Activated CD4-positive, alpha-beta T cell treated with anti-CD3 and anti-CD28 coated beads for 36 hours (primary cell): ENCODE results near the gene RFT1. TPM values are rescaled to one million over a fixed set of nuclear protein-coding genes. Genes with fewer than 3 reads are reported as not detected.
A peak's percentile ranks its signal among the peaks of the same experiment; 100 is the strongest.

Source experiments
- ATAC-seq: fragments of 200-7000 bp; cut with Tn5 transposase; one replicate; pipeline ENCODE4 v1.10.0; 2021; ENCODE audit warnings: mild to moderate bottlenecking, moderate library complexity
- CTCF ChIA-PET: fragments of 350-600 bp; sonication (Branson Sonifier 250); formaldehyde crosslinking; loops from one replicate; lab custom pipeline; 2021; ENCODE audit warnings: antibody characterized with exemption; lab: Charles Lee
- POLR2A ChIA-PET: fragments of 350-600 bp; sonication (Branson Sonifier 250); formaldehyde crosslinking; loops from one replicate; lab custom pipeline; 2021; ENCODE audit warnings: antibody characterized with exemption, inconsistent platforms; lab: Charles Lee
- DNase-seq: peaks from one replicate; pipeline ENCODE4 v3.0.0-alpha.2; 2020
- H3K27ac Mint-ChIP-seq: one replicate; pipeline ENCODE4 v1.8.0; 2021; ENCODE audit warnings: mixed read lengths
- H3K27me3 Mint-ChIP-seq: one replicate; pipeline ENCODE4 v1.8.0; 2021; ENCODE audit warnings: mixed read lengths
- H3K36me3 Mint-ChIP-seq: one replicate; pipeline ENCODE4 v1.8.0; 2021; ENCODE audit warnings: low read depth, mixed read lengths
- H3K4me1 Mint-ChIP-seq: one replicate; pipeline ENCODE4 v1.8.0; 2021; ENCODE audit warnings: mixed read lengths
- H3K4me3 Mint-ChIP-seq: one replicate; pipeline ENCODE4 v1.8.0; 2021; ENCODE audit warnings: mild to moderate bottlenecking, moderate library complexity, mixed read lengths
- H3K9me3 Mint-ChIP-seq: one replicate; pipeline ENCODE4 v1.8.0; 2021; ENCODE audit warnings: low read depth, mixed read lengths
- intact Hi-C, 2 experiments: fragments of 100-400 bp; cut with DNase I in 1 of 2; cut with micrococcal nuclease in 1 of 2; formaldehyde crosslinking; loops; one replicate each; pipeline versions ENCODE4 v1.14.2 to v1.15.1; 2022 to 2024; cut with DNase I, micrococcal nuclease
- total RNA-seq, 2 experiments: library from RNA; stranded (reverse); gene quantifications; one replicate each; pipeline ENCODE4 v1.2.3, GENCODE V29; 2021

Gene RFT1
- total RNA-seq, 2 experiments from 2014 or later, result 39.8 to 49.0 TPM

- ChIA-PET POLR2A (interaction anchor here (0.6 kb wide), 1 partner anchor 25 kb away, joined by 4 read pairs; no protein-coding TSS in a partner anchor), CTCF (interaction anchor here (0.5 to 1.7 kb wide), 10 partner anchors 10 to 266 kb away, joined by 3 to 9 read pairs (median 3); no protein-coding TSS in a partner anchor)
- DNase-seq (peak; percentile 79), ATAC-seq (peak; percentile 96)
- intact Hi-C loops, result loop anchor here in 1 of 2 experiments (2.0 kb wide), 1 partner anchor 28 kb away; the partner anchor contains the start of gene RFT1
- Mint-ChIP-seq H3K36me3 (peaks cover 67% of the 10 kb centered on the region), H3K4me3 (peak overlapping the region; percentile 44), H3K27ac (peak overlapping the region; percentile 89), H3K27me3 (no peaks in the 10 kb centered on the region), H3K9me3 (no peaks in the 10 kb centered on the region), H3K4me1 (peaks cover 75% of the 10 kb centered on the region)
Observed at GRCh38 chr3:53102601-53103147, 27.6 kb downstream of the RFT1 start.

GRCh38 chr3:53101956-53102355 lies 28.3 kb downstream of the RFT1 start:
- peaks cover 76% of the 10 kb centered on the region for H3K4me1 Mint-ChIP-seq
- DNase-seq, result peak; percentile 20
- no peaks in the 10 kb centered on the region for H3K9me3 Mint-ChIP-seq
- POLR2A ChIA-PET, result interaction anchor here (0.6 kb wide), 1 partner anchor 44 kb away, joined by 5 read pairs; no protein-coding TSS in a partner anchor
- no peaks in the 10 kb centered on the region for H3K27me3 Mint-ChIP-seq
- intact Hi-C loops, result loop anchor here in 1 of 2 experiments (2.0 kb wide), 1 partner anchor 29 kb away; the partner anchor contains the start of gene RFT1
- CTCF ChIA-PET, result interaction anchor here (0.7 to 1.8 kb wide), 4 partner anchors 9 to 174 kb away, joined by 3 to 9 read pairs (median 5); no protein-coding TSS in a partner anchor
- H3K36me3 Mint-ChIP-seq, result peaks cover 68% of the 10 kb centered on the region
- ATAC-seq, result no peak
- H3K4me3 Mint-ChIP-seq, result peak overlapping the region; percentile 44
- peak overlapping the region; percentile 89 for H3K27ac Mint-ChIP-seq

DNA sequence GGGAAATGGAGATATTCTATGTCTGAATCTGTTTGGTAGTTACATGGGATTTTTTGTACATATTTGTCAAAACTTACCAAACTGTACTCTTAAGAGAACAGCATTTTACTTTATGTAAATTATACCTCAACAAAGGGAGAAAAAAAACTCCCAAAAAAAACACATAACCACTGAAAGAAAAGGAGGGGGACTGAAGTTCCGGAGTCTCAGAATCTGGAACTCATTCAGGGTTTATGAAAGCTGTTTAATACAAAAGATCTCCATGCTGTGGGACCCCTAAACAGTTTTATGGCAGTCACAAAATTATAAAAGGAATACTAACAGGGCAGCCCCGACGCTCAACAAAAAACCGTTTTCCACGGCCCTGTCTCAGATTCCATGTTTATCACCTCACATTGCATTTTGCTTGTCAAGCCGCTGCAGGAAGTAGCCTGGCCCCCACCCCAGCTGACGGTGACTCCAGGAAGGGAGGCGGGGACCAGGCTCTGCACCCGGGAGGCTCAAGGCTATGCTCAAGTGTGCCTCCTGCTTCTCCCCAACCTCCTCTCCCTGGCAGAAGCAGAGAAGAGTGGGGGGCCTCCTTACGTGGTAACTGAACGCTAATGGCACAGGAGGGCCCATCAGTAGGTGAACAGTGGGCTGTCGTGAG lies 29.3 kb downstream of the RFT1 start:
- ChIA-PET POLR2A (no interaction called here), CTCF (interaction anchor here (0.6 to 1.8 kb wide), 2 partner anchors 10 to 114 kb away, joined by 4 to 7 read pairs; no protein-coding TSS in a partner anchor)
- peaks cover 65% of the 10 kb centered on the region for H3K36me3 Mint-ChIP-seq
- no peaks in the 10 kb centered on the region for H3K9me3 Mint-ChIP-seq
- H3K27me3 Mint-ChIP-seq, result no peaks in the 10 kb centered on the region
- peak overlapping the region; percentile 28 for H3K4me3 Mint-ChIP-seq
- H3K4me1 Mint-ChIP-seq, result peaks cover 76% of the 10 kb centered on the region
- peak overlapping the region; percentile 89 for H3K27ac Mint-ChIP-seq
- DNase-seq (peak; percentile 55), ATAC-seq (no peak)
- intact Hi-C loops, result no loop called here

GRCh38 chr3:53097887-53098286 lies 32.3 kb downstream of the RFT1 start:
- H3K4me1 Mint-ChIP-seq, result peaks cover 49% of the 10 kb centered on the region
- H3K9me3 Mint-ChIP-seq, result no peaks in the 10 kb centered on the region
- intact Hi-C loops, result no loop called here
- ChIA-PET CTCF (interaction anchor here (0.8 to 1.3 kb wide), 4 partner anchors 11 to 377 kb away, joined by 3 to 4 read pairs (median 3); no protein-coding TSS in a partner anchor), POLR2A (interaction anchor here (0.7 kb wide), 2 partner anchors 11 to 17 kb away, joined by 3 to 6 read pairs; no protein-coding TSS in a partner anchor)
- no peak overlapping the region for H3K4me3 Mint-ChIP-seq
- peak overlapping the region; percentile 55 for H3K27ac Mint-ChIP-seq
- peaks cover 60% of the 10 kb centered on the region for H3K36me3 Mint-ChIP-seq
- ATAC-seq, result peak; percentile 45
- no peaks in the 10 kb centered on the region for H3K27me3 Mint-ChIP-seq
- peak; percentile 41 for DNase-seq

GRCh38 chr3:53092942-53093341 lies 37.3 kb downstream of the RFT1 start:
- POLR2A ChIA-PET, result interaction anchor here (0.7 kb wide), 1 partner anchor 17 kb away, joined by 3 read pairs; no protein-coding TSS in a partner anchor
- intact Hi-C loops, result no loop called here
- CTCF ChIA-PET, result interaction anchor here (0.6 to 1.5 kb wide), 2 partner anchors 16 to 126 kb away, joined by 3 to 5 read pairs; no protein-coding TSS in a partner anchor
- Mint-ChIP-seq H3K4me3 (no peak overlapping the region), H3K4me1 (peaks cover 6% of the 10 kb centered on the region), H3K9me3 (no peaks in the 10 kb centered on the region), H3K27ac (no peak overlapping the region), H3K27me3 (no peaks in the 10 kb centered on the region), H3K36me3 (peaks cover 50% of the 10 kb centered on the region)
- ATAC-seq (no peak), DNase-seq (no peak)

GRCh38 chr3:53092216-53092615 lies 38.0 kb downstream of the RFT1 start:
- CTCF ChIA-PET, result interaction anchor here (1.5 kb wide), 1 partner anchor 15 kb away, joined by 5 read pairs; no protein-coding TSS in a partner anchor
- ATAC-seq (no peak), DNase-seq (no peak)
- no peaks in the 10 kb centered on the region for H3K4me1 Mint-ChIP-seq
- no peak overlapping the region for H3K4me3 Mint-ChIP-seq
- H3K27ac Mint-ChIP-seq, result no peak overlapping the region
- H3K9me3 Mint-ChIP-seq, result no peaks in the 10 kb centered on the region
- POLR2A ChIA-PET, result no interaction called here
- no peaks in the 10 kb centered on the region for H3K27me3 Mint-ChIP-seq
- intact Hi-C loops, result no loop called here
- H3K36me3 Mint-ChIP-seq, result peaks cover 47% of the 10 kb centered on the region

- Mint-ChIP-seq H3K36me3 (peaks cover 48% of the 10 kb centered on the region), H3K4me3 (no peak overlapping the region), H3K4me1 (no peaks in the 10 kb centered on the region), H3K9me3 (no peaks in the 10 kb centered on the region), H3K27ac (no peak overlapping the region), H3K27me3 (no peaks in the 10 kb centered on the region)
- ChIA-PET CTCF (interaction anchor here (0.9 kb wide), 1 partner anchor 20 kb away, joined by 3 read pairs; no protein-coding TSS in a partner anchor), POLR2A (no interaction called here)
- intact Hi-C loops, result no loop called here
- no peak for ATAC-seq
- DNase-seq, result no peak
Observed at GRCh38 chr3:53091011-53091410, 39.2 kb downstream of the RFT1 start.

- ChIA-PET CTCF (no interaction called here), POLR2A (interaction anchor here (0.6 kb wide), 1 partner anchor 217 kb away, joined by 4 read pairs; no protein-coding TSS in a partner anchor)
- Mint-ChIP-seq H3K36me3 (peaks cover 45% of the 10 kb centered on the region), H3K4me1 (peaks cover 1% of the 10 kb centered on the region), H3K9me3 (no peaks in the 10 kb centered on the region), H3K27ac (no peak overlapping the region), H3K4me3 (no peak overlapping the region), H3K27me3 (no peaks in the 10 kb centered on the region)
- ATAC-seq, result no peak
- no peak for DNase-seq
- intact Hi-C loops, result no loop called here
Observed at GRCh38 chr3:53089511-53089910, 40.7 kb downstream of the RFT1 start.

DNA sequence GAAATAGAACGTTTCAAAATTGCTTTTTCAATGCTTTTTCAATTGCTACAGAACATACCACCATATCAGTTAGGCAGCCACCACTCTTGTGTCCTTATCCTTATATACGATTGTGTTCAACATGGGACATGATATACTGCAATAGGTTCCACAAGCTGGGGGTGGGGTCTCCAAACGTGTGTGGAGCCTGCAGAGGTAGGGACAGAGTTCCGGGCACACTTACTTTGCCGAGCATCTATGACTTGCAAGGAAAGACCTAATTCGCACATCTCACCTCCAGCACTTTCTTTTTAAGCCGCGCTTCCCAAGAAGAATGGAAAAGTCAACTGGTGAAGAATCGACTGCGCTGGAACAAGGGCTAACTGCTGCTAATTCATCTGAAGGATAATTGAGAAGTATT lies 44.8 kb downstream of the RFT1 start:
- no peaks in the 10 kb centered on the region for H3K9me3 Mint-ChIP-seq
- peaks cover 5% of the 10 kb centered on the region for H3K4me1 Mint-ChIP-seq
- ChIA-PET POLR2A (no interaction called here), CTCF (no interaction called here)
- H3K27ac Mint-ChIP-seq, result no peak overlapping the region
- intact Hi-C loops, result no loop called here
- no peaks in the 10 kb centered on the region for H3K27me3 Mint-ChIP-seq
- H3K4me3 Mint-ChIP-seq, result no peak overlapping the region
- ATAC-seq (no peak), DNase-seq (no peak)
- H3K36me3 Mint-ChIP-seq, result peaks cover 22% of the 10 kb centered on the region

DNA sequence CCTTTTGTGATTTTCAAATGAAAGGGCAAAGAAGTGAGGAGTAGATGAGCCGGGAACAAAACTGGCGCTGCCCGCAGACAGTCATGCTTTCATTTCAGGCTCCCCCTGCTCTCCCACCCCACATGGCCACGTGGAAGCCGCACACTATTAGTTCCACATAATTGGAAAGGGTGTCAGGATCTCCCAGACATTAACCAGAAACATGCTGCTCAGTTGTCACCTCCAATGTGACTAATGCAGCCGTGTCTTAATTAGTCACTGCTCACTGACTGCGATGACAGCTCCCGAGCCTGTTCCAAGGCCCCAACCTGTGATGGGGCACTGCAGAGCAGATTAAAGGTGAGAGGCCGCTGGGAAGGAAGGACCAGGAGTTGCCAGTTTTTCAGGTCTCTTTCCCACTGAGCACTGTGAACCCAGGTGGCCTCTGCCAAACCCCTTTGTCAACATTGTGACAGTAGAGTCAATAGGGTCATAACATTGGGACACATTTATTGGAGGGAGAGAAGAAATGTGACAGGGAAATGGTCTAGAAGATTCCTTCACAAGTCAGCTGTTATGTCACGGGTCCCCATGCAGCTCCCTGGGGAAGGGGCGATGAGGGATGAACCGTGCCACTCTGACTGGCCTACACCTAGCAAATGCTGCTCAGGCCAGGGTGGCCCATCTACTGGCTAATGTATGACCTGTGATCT lies 45.8 kb downstream of the RFT1 start:
- CTCF ChIA-PET, result interaction anchor here (0.6 to 1.2 kb wide), 2 partner anchors 13 to 49 kb away, joined by 3 read pairs; no protein-coding TSS in a partner anchor
- H3K27ac Mint-ChIP-seq, result peak overlapping the region; percentile 29
- H3K4me3 Mint-ChIP-seq, result no peak overlapping the region

GRCh38 chr3:53083949-53084309 lies 46.3 kb downstream of the RFT1 start:
- peaks cover 5% of the 10 kb centered on the region for H3K4me1 Mint-ChIP-seq
- DNase-seq, result no peak
- H3K27me3 Mint-ChIP-seq, result no peaks in the 10 kb centered on the region
- no peak overlapping the region for H3K27ac Mint-ChIP-seq
- H3K36me3 Mint-ChIP-seq, result peaks cover 13% of the 10 kb centered on the region
- intact Hi-C loops, result no loop called here
- H3K9me3 Mint-ChIP-seq, result no peaks in the 10 kb centered on the region
- peak; percentile 5 for ATAC-seq
- H3K4me3 Mint-ChIP-seq, result no peak overlapping the region
- ChIA-PET CTCF (interaction anchor here (0.6 to 1.2 kb wide), 3 partner anchors 14 to 460 kb away, joined by 3 read pairs; no protein-coding TSS in a partner anchor), POLR2A (no interaction called here)

More for the DNA sequence above, 45.8 kb downstream of the RFT1 start:
- H3K27me3 Mint-ChIP-seq, result no peaks in the 10 kb centered on the region
- DNase-seq, result peak; percentile 44
- intact Hi-C loops, result no loop called here
- H3K36me3 Mint-ChIP-seq, result peaks cover 14% of the 10 kb centered on the region
- no peaks in the 10 kb centered on the region for H3K9me3 Mint-ChIP-seq
- POLR2A ChIA-PET, result no interaction called here
- ATAC-seq, result peak; percentile 88
- peaks cover 5% of the 10 kb centered on the region for H3K4me1 Mint-ChIP-seq
